Gastrocnemius medialis (tissue), 4 donors: ENCODE data around the gene MACROD1. TPM values are rescaled to one million over a fixed set of nuclear protein-coding genes. Genes with fewer than 3 reads are reported as not detected.

ENCODE experiments used
- ATAC-seq, 2 donors: fragments of 150-250 bp; one replicate each; pipeline ENCODE4 v1.9.1; 2016
- DNase-seq, 2 donors: peaks; one replicate each; pipeline ENCODE4 v3.0.0-alpha.2; 2019
- H3K27ac ChIP-seq, 4 donors: fragments of 200-600 bp; sonication (generic); 1 replicate in 1 of 4; 2 replicates in 3 of 4; pipeline ENCODE4 v1.5.1; 2016 to 2018; ENCODE audit warnings: mild to moderate bottlenecking in 2 of 4, moderate library complexity in 1 of 4
- H3K27me3 ChIP-seq, 3 donors: fragments of 200-600 bp; sonication (generic) in 2 of 3; 1 replicate in 1 of 3; 2 replicates in 2 of 3; pipeline versions ENCODE4 v1.5.1 to v1.6.0; 2016 to 2019; ENCODE audit warnings: mild to moderate bottlenecking in 1 of 3, moderate library complexity in 1 of 3
- H3K36me3 ChIP-seq, 2 donors: fragments of 200-600 bp; sonication (generic) in 1 of 2; one replicate each; pipeline ENCODE4 v1.5.1; 2017 to 2018
- H3K4me1 ChIP-seq, 2 donors: fragments of 200-600 bp; sonication (generic) in 1 of 2; one replicate each; pipeline ENCODE4 v1.5.1; 2016 to 2017; ENCODE audit warnings: mild to moderate bottlenecking in 2 of 2
- H3K4me3 ChIP-seq, 4 donors: fragments of 200-600 bp; sonication (generic) in 3 of 4; 1 replicate in 1 of 4; 2 replicates in 3 of 4; pipeline ENCODE4 v1.5.1; 2016 to 2019; ENCODE audit warnings: mild to moderate bottlenecking in 2 of 4
- H3K9me3 ChIP-seq, 3 donors: fragments of 200-600 bp; sonication (generic) in 2 of 3; 1 replicate in 1 of 3; 2 replicates in 2 of 3; pipeline ENCODE4 v1.5.1; 2016 to 2019
- CTCF ChIP-seq, 5 experiments: fragments of 450-650 bp in 3 of 5; fragments of 200-600 bp in 2 of 5; sonication (generic) in 2 of 5; IDR thresholded peaks in 4 of 5; conservative IDR thresholded peaks in 1 of 5; 1 replicate in 4 of 5; 2 replicates in 1 of 5; pipeline ENCODE4 v1.5.1; 2016 to 2019; ENCODE audit warnings: antibody characterized with exemption in 5 of 5, mild to moderate bottlenecking in 3 of 5, moderate library complexity in 3 of 5
- POLR2A ChIP-seq, 2 donors: fragments of 450-650 bp; IDR thresholded peaks; one replicate each; pipeline ENCODE4 v1.6.1; 2017; ENCODE audit warnings: antibody characterized with exemption in 2 of 2, mild to moderate bottlenecking in 2 of 2, moderate library complexity in 2 of 2
- in situ Hi-C, 4 donors: fragments of 200-750 bp; cut with MboI; loops; one replicate each; pipeline versions ENCODE4 v1.15.0 to v1.8.0; 2017; ENCODE audit warnings: low sequenced_read_pairs in 4 of 4
- intact Hi-C: fragments of 100-400 bp; cut with DNase I; formaldehyde crosslinking; loops from one replicate; pipeline ENCODE4 v1.15.1; 2023; ENCODE audit warnings: low total_unique reads
- total RNA-seq, 4 donors: library from RNA; depleted of rRNA; stranded (reverse); fragments of >200 nt; gene quantifications; one replicate each; pipeline versions ENCODE4 v1.1.0 to v1.2.3, GENCODE V29; 2016

The MACROD1 gene
- total RNA-seq, 4 donors from 2014 or later, result 162 to 308 (median 205) TPM

- no peaks in the 10 kb centered on the region for H3K36me3 ChIP-seq
- no peak for TF ChIP-seq POLR2A (IDR thresholded peaks at IDR 0.05)
- TF ChIP-seq CTCF (IDR thresholded peaks at IDR 0.05 in 4 of 5, conservative IDR thresholded peaks at IDR 0.05 in 1 of 5), result no peak
- DNase-seq, result no peak
- H3K4me1 ChIP-seq, result peaks cover 11 to 18% of the 10 kb centered on the region in 2 donors
- no peaks in the 10 kb centered on the region for H3K27me3 ChIP-seq
- in situ Hi-C loops, result no loop called here
- no peak for ATAC-seq
- no peak overlapping the region for H3K4me3 ChIP-seq
- H3K27ac ChIP-seq, result no peak overlapping the region
- intact Hi-C loops, result no loop called here
- H3K9me3 ChIP-seq, result no peaks in the 10 kb centered on the region
These were observed 149.7 kb downstream of the MACROD1 start for GRCh38 chr11:64015935-64016845.

DNA sequence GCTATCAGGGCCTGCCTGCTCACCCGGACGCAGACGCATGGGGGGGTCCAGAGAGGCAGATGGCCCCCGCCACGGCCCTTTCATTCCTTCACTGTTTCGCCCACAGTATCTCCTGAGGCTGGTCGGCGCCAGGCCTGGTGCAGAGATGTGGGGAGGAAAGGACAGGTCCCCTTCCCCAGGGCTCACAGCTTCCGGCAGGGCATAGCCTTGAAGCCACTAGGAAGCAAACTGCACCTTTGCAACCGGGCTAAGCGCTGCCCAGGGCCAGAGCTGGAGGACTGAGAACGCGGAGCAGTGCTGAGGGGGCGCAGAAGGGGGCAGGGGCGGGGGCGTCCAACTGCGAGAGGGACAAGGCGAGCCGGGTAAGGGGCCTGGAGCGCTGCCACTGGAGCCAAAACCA lies 150.4 kb downstream of the MACROD1 start:
- no peaks in the 10 kb centered on the region for H3K9me3 ChIP-seq
- DNase-seq (no peak), ATAC-seq (no peak)
- in situ Hi-C loops (no loop called here), intact Hi-C loops (no loop called here)
- no peaks in the 10 kb centered on the region for H3K36me3 ChIP-seq
- no peak overlapping the region for H3K4me3 ChIP-seq
- no peaks in the 10 kb centered on the region for H3K27me3 ChIP-seq
- TF ChIP-seq POLR2A (IDR thresholded peaks at IDR 0.05), result no peak
- H3K4me1 ChIP-seq, result peaks cover 7 to 12% of the 10 kb centered on the region in 2 donors
- no peak overlapping the region for H3K27ac ChIP-seq

- no peak overlapping the region for H3K27ac ChIP-seq
- H3K27me3 ChIP-seq, result no peaks in the 10 kb centered on the region
- H3K4me3 ChIP-seq, result no peak overlapping the region
- intact Hi-C loops (no loop called here), in situ Hi-C loops (no loop called here)
- H3K9me3 ChIP-seq, result no peaks in the 10 kb centered on the region
- no peak for ATAC-seq
- H3K4me1 ChIP-seq, result peaks cover 0 to 1% of the 10 kb centered on the region in 2 donors
- no peak for DNase-seq
- TF ChIP-seq CTCF (IDR thresholded peaks at IDR 0.05 in 4 of 5, conservative IDR thresholded peaks at IDR 0.05 in 1 of 5), result no peak
- TF ChIP-seq POLR2A (IDR thresholded peaks at IDR 0.05), result no peak
- no peaks in the 10 kb centered on the region for H3K36me3 ChIP-seq
These were observed 151.6 kb downstream of the MACROD1 start for GRCh38 chr11:64014356-64014755.

- ATAC-seq (no peak), DNase-seq (no peak)
- H3K9me3 ChIP-seq, result no peaks in the 10 kb centered on the region
- H3K27me3 ChIP-seq, result no peaks in the 10 kb centered on the region
- no peaks in the 10 kb centered on the region for H3K36me3 ChIP-seq
- in situ Hi-C loops, result no loop called here
- intact Hi-C loops, result no loop called here
- H3K4me3 ChIP-seq, result no peak overlapping the region
- no peak overlapping the region for H3K27ac ChIP-seq
- TF ChIP-seq POLR2A (IDR thresholded peaks at IDR 0.05) (no peak), CTCF (IDR thresholded peaks at IDR 0.05 in 4 of 5, conservative IDR thresholded peaks at IDR 0.05 in 1 of 5) (no peak)
- H3K4me1 ChIP-seq, result peaks cover 0 to 1% of the 10 kb centered on the region in 2 donors
These were observed 152.6 kb downstream of the MACROD1 start for GRCh38 chr11:64013141-64013896.

GRCh38 chr11:64011371-64011770 lies 154.5 kb downstream of the MACROD1 start:
- TF ChIP-seq CTCF (IDR thresholded peaks at IDR 0.05 in 4 of 5, conservative IDR thresholded peaks at IDR 0.05 in 1 of 5) (no peak), POLR2A (IDR thresholded peaks at IDR 0.05) (no peak)
- H3K36me3 ChIP-seq, result no peaks in the 10 kb centered on the region
- H3K4me3 ChIP-seq, result no peak overlapping the region
- H3K9me3 ChIP-seq, result no peaks in the 10 kb centered on the region
- DNase-seq, result no peak
- in situ Hi-C loops (no loop called here), intact Hi-C loops (no loop called here)
- no peak for ATAC-seq
- H3K27me3 ChIP-seq, result no peaks in the 10 kb centered on the region
- peaks cover 6 to 10% of the 10 kb centered on the region in 2 donors for H3K4me1 ChIP-seq
- no peak overlapping the region for H3K27ac ChIP-seq
